WERI-Rb-1 (cell line): ENCODE results near the gene PRRT1B.

Source experiments
- DNase-seq: peaks from one replicate; pipeline ENCODE4 v3.0.0-alpha.2; 2020
- H3K27ac ChIP-seq: fragments of 250-450 bp; sonication (Bioruptor Pico); 2 replicates; pipeline ENCODE4 v1.5.1; 2020; ENCODE audit warnings: mild to moderate bottlenecking, moderate library complexity
- H3K27me3 ChIP-seq: fragments of 250-450 bp; sonication (Bioruptor Pico); 2 replicates; pipeline ENCODE4 v1.5.1; 2021; ENCODE audit warnings: mild to moderate bottlenecking, low read depth, moderate library complexity; ENCODE audit not compliant: insufficient read depth, severe bottlenecking
- H3K36me3 ChIP-seq: fragments of 250-450 bp; sonication (Bioruptor Pico); 2 replicates; pipeline ENCODE4 v1.5.1; 2020; ENCODE audit warnings: mild to moderate bottlenecking, moderate library complexity
- H3K4me3 ChIP-seq: 2 replicates; pipeline ENCODE4 v1.5.1; 2011; ENCODE audit warnings: low read depth, mild to moderate bottlenecking, control low read depth, low read length
- H3K9me3 ChIP-seq: fragments of 250-450 bp; sonication (Bioruptor Pico); 2 replicates; pipeline ENCODE4 v1.5.1; 2021; ENCODE audit warnings: mild to moderate bottlenecking, moderate library complexity; ENCODE audit not compliant: severe bottlenecking
- CTCF ChIP-seq: IDR thresholded peaks from 2 replicates; pipeline ENCODE4 v1.5.1; 2011; ENCODE audit warnings: low read depth, mild to moderate bottlenecking, control low read depth, inconsistent platforms, low read length

Gene PRRT1B

GRCh38 chr9:131545003-131545785 is at the start of gene PRRT1B:
Gene PRRT1B (plus strand): TSS chr9:131545523. CDS start chr9:131545616, 93 bp downstream.
- DNase-seq, result no peak
- peak within 1 kb of the TSS; percentile 34 for H3K4me3 ChIP-seq
- no peaks in the 10 kb centered on the region for H3K36me3 ChIP-seq
- no peak within 1 kb of the TSS for H3K27ac ChIP-seq
- no peak for TF ChIP-seq CTCF
- H3K27me3 ChIP-seq, result no peaks in the 10 kb centered on the region
- H3K9me3 ChIP-seq, result peaks cover 29% of the 10 kb centered on the region

- no peak for TF ChIP-seq CTCF
- H3K27ac ChIP-seq, result no peak overlapping the region
- no peaks in the 10 kb centered on the region for H3K9me3 ChIP-seq
- no peak for DNase-seq
- H3K36me3 ChIP-seq, result peaks cover 99% of the 10 kb centered on the region
- H3K4me3 ChIP-seq, result no peak overlapping the region
- no peaks in the 10 kb centered on the region for H3K27me3 ChIP-seq
Observed at GRCh38 chr9:131495785-131496184, 49.5 kb upstream of the PRRT1B start.

GRCh38 chr9:131496844-131497405 is 48.4 kb upstream of the PRRT1B start:
- Histone ChIP-seq H3K9me3 (no peaks in the 10 kb centered on the region), H3K4me3 (no peak overlapping the region), H3K36me3 (peaks cover 92% of the 10 kb centered on the region), H3K27ac (no peak overlapping the region), H3K27me3 (no peaks in the 10 kb centered on the region)
- no peak for DNase-seq
- TF ChIP-seq CTCF, result no peak

- TF ChIP-seq CTCF, result no peak
- H3K9me3 ChIP-seq, result no peaks in the 10 kb centered on the region
- H3K36me3 ChIP-seq, result peaks cover 72% of the 10 kb centered on the region
- DNase-seq, result no peak
- H3K4me3 ChIP-seq, result no peak overlapping the region
- no peaks in the 10 kb centered on the region for H3K27me3 ChIP-seq
- H3K27ac ChIP-seq, result no peak overlapping the region
Observed at GRCh38 chr9:131499254-131499767, 46.0 kb upstream of the PRRT1B start.

- H3K4me3 ChIP-seq, result no peak overlapping the region
- H3K36me3 ChIP-seq, result peaks cover 62% of the 10 kb centered on the region
- H3K27ac ChIP-seq, result no peak overlapping the region
- no peaks in the 10 kb centered on the region for H3K9me3 ChIP-seq
- no peak for DNase-seq
- no peak for TF ChIP-seq CTCF
- H3K27me3 ChIP-seq, result no peaks in the 10 kb centered on the region
Observed at GRCh38 chr9:131500377-131500776, 44.9 kb upstream of the PRRT1B start.
